Measurements from ENCODE around the gene EEIG1.

EEIG1 gene

GRCh38 chr9:127958728-127959127 is 22.1 kb downstream of the EEIG1 start:
- no peak for DNase-seq

GRCh38 chr9:127955294-127956015 is 25.3 kb downstream of the EEIG1 start:
- peak; percentile 89 for DNase-seq

GRCh38 chr9:127954831-127955293 is 25.9 kb downstream of the EEIG1 start:
- DNase-seq = no peak

- peak; percentile 49 for DNase-seq
Observed at GRCh38 chr9:127953768-127954505, 26.9 kb downstream of the EEIG1 start.

GRCh38 chr9:127953154-127953553 is 27.6 kb downstream of the EEIG1 start:
- DNase-seq = no peak

- DNase-seq = no peak
Observed at GRCh38 chr9:127950513-127951289, 30.1 kb downstream of the EEIG1 start.

GRCh38 chr9:127949827-127950512 is 30.8 kb downstream of the EEIG1 start:
- no peak for DNase-seq

- no peak for DNase-seq
Observed at GRCh38 chr9:127947841-127948710, 32.7 kb downstream of the EEIG1 start.

GRCh38 chr9:127946728-127947127 is 34.1 kb downstream of the EEIG1 start:
- DNase-seq = no peak

GRCh38 chr9:127945942-127946341 is 34.8 kb downstream of the EEIG1 start:
- DNase-seq = no peak

- no peak for DNase-seq
Observed at GRCh38 chr9:127945338-127945737, 35.5 kb downstream of the EEIG1 start.

- DNase-seq = no peak
Observed at GRCh38 chr9:127944586-127945218, 36.1 kb downstream of the EEIG1 start.

- peak; percentile 84 for DNase-seq
Observed at GRCh38 chr9:127943731-127944144, 37.1 kb downstream of the EEIG1 start.

- DNase-seq = no peak
Observed at GRCh38 chr9:127943011-127943662, 37.7 kb downstream of the EEIG1 start.

- DNase-seq = no peak
Observed at GRCh38 chr9:127942216-127943010, 38.4 kb downstream of the EEIG1 start.

- no peak for DNase-seq
Observed at GRCh38 chr9:127941961-127942215, 38.9 kb downstream of the EEIG1 start.

- DNase-seq = no peak
Observed at GRCh38 chr9:127941062-127941960, 39.5 kb downstream of the EEIG1 start.

- DNase-seq = no peak
Observed at GRCh38 chr9:127940593-127940992, 40.2 kb downstream of the EEIG1 start.

- no peak for DNase-seq
Observed at GRCh38 chr9:127938298-127938690, 42.5 kb downstream of the EEIG1 start.
